IPS-NIHi11 (cell line): ENCODE results near the gene FYN.
A peak's percentile ranks its signal among the peaks of the same experiment; 100 is the strongest.

ENCODE experiments used
- DNase-seq: peaks from one replicate; pipeline ENCODE4 v3.0.0; 2012; ENCODE audit warnings: mixed read lengths, low spot score

The FYN gene

DNA sequence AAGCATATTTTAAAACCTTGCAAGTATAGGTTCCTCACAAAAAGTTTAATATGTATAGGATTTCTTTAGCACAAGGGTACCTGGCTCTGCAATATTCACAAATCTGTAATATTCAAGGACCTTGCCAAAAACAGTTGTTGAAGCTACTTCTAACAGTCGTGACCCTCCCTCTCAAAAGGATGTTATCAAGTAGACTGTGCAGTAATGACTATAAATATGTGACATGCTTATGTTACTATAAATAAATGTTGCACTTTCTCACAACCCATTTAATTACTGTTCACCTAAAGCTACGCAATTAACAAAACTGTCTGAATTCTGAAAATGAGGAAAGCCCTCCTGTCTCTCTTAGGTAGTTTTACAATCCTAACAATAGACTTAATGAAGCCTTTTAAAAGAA, 41.8 kb downstream of the FYN start:
- DNase-seq: no peak

DNA sequence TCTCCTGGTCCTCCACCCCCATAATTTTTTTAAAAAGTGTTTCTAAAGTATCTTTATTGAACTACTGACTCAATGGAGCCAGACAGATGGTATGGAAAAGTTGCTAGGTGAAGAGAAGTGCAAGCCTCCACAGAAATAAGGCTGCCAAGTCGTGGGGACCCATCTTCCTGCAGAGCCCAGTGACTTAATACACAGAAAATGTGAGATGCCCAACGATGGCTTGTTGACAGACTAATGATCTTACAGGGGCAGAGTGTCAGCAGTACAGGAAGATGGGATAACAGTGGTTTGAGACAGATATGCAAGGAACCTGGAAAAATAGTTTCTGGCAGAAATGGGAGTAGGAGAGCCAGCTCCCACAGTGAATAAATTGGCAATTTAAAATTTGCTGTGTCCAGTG, 43.3 kb downstream of the FYN start:
- DNase-seq: no peak

DNA sequence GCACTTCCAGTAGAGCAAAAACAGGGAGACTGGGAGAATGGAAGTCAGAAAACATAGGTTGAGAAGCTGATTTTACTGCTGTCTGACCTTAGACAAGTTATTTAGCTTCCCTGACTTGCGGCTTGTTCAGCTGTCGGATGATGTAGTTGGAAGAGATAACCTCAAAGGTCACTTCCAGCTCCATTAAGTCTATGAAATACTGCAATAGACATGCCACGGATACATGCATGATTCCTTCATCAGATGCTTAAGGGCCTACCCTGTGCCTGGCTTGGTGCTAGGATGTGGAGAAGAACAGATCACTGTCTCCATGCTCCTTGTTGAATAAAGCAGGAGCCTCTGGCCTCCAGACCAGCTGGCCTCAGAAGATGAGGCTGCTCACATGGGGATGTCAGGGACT, 43.7 kb downstream of the FYN start:
- no peak for DNase-seq

DNA sequence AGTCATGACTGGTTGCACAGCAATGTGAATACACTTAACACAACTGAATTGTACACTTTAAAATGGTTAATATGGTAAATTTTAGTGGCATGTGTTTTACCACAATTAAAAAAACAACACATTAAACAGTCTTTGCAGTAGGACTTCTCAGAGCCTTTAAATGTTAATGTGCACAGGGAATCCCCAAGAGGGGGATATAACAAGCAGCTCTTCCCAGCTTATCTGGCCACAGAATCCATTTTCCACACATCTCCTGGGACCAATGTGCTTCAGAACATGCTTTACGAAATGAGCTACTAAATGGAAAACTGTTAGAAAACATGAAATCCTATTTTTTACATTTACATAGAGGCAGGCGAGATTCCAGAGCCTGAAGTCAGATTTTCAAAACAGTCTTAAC, 44.4 kb downstream of the FYN start:
- DNase-seq: no peak

DNA sequence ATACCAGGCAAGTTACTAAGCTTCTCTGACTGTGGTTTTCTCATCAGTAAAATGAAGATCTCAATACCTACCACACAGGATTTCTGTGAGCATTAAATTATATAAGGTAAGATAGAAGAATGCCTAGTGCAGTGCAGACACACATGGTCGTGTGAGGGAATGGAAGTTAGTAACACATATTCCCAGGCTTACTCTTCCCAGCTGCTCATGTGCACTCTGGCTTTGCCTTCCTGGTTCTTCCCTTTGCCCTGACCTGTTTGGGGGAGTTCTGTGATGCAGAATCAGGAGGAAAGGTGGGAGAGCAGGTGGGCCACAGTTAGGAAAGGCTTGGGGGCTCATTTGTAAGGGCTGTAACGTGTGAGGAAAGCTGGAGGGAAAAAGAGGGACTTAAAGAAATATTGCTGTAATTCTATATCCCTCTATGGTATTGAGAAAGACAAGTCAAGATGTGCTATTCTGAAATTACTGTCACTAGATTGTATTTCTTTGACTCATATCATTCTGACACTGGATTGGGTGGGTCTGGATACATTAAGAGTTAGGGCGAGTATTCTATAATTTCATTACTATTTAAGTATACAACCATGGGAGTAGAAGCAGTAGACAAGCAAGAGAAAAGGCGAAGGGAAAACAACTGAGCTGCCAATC, 47.7 kb downstream of the FYN start:
- no peak for DNase-seq

DNA sequence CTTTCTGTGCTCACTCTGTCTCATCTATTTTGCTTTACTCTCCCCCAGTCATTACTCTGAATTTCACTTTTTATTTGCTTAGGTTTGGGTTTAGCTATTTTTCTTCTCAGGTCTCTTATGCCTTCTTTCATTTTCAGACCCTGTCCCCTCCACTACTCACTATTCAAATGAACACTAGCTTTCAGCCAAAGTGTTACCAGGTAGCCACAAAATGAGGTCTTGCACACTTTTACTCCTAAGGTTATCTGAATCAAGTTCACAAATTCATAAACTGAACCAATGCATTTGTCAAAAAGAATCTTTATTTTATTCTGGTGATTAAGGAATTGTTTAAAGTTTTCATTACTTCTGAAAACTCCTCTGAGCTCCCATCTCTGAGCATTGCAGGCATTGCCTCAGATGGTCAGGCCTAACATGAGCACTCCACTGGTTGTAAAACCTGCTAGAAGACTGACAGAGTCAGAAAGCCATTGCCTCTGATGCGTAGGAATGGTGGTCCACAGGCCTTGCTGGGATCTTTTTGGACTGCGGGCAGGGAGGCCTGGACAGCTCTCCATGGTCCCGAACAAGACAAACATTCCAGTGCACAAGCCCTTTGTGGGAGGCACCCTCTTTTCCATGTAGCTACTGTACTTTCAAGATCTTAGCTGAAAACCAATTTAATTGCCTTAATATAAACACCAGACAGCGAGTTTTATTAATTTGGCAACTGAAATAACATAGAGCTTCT, 48.5 kb downstream of the FYN start:
- DNase-seq: no peak

DNA sequence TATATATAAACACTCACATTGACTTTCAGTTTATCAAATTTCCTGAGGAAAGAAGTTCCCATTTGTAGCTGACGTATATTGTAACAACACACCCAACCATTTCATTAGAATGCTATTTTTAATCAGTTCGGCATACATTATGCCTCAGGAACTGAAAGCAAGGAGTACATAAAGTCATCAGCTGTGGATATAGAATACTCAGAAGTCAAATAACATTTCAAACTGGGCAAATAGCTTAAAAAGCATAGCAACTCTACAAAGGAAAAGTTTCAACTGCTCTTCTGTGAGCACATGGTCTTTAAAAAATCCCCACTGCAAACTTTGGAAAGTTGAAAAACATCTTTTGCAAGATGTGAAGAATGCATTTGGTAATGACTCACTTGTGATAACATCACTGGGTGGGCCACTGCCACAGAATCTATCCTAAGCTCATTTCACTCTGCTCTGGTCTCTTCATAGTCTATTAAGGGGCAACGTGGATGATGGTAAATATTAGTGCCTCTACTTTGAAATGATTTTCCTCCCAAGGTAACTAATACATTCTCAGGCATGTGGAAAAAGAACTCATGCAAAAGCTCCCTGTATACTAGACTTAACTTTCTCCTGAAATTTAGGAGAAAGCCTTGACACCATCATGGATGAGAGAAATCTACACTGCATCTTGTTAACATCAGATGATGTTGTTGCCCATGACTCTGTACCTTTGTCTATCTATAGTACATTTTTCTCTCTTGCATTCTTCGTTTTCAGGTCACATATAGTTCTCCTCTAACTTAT, 49.2 kb downstream of the FYN start:
- DNase-seq: no peak

DNA sequence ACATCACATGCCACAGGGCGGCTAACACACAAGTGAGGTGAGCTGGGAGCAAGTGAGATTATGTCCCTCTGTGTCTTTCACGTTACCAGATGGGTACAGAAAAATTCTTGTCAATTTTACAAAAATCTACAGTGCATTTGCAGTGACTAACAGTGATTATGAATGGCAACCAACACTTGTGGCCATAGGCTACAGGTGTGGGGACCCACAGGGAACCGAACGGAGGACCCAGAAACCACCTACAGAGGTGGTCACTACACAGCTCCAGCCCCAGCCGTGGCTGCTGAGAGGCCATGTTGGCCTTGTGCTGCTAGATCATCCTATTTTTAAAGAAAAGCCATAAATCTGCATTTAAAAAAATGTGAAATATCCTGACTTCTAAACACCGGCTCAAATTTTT, 50.2 kb downstream of the FYN start:
- no peak for DNase-seq

DNA sequence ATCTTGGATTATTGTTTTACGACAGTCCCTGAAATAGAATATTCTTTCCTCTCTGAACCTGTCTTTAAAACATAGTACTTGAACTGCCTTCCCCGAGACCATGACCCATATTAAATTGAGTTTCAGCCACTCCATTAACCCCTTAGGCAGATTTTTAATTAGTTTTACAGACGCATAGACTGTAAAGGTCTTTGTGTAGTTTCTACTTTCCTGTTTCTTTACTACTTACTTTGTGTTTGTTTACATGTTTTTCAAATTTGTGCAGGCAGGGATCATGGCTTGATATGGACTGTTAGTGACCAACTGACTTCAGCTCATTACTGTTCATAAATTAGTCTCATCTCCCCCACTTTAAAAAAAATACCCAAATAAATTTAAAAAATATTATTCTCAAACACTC, 53.8 kb downstream of the FYN start:
- no peak for DNase-seq

DNA sequence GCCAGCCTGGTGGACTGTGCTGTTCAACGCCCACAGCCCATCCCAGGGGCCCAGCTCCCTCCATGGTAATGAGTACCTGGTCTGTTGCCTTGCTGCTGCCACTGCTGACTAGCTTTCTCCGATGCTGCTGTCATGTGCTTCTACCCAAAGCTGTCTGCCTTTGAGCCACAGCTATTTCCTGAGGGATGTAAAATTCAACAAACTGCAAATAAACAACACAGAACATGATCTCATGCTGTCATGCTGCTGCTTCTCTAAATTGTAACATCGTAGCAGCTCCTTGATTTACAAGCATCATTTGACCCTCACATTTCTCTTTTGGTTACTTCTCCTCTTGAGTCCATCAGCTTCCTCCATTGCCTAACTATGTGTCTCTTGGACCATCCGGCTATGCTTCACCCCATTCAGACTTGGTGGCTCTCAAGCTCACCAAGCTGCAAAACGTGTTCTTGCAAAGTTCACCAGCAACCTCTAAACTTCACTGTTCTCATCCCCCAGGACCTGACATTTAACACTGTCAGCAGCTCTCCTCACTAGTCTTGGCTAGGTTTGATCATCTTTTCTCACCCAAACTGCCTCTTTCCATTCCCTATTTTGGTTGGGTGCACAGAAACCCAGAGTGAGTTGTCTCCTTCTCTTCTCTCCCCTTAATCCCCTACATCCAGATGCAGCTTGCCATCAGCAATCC, 54.6 kb downstream of the FYN start:
- DNase-seq: no peak

DNA sequence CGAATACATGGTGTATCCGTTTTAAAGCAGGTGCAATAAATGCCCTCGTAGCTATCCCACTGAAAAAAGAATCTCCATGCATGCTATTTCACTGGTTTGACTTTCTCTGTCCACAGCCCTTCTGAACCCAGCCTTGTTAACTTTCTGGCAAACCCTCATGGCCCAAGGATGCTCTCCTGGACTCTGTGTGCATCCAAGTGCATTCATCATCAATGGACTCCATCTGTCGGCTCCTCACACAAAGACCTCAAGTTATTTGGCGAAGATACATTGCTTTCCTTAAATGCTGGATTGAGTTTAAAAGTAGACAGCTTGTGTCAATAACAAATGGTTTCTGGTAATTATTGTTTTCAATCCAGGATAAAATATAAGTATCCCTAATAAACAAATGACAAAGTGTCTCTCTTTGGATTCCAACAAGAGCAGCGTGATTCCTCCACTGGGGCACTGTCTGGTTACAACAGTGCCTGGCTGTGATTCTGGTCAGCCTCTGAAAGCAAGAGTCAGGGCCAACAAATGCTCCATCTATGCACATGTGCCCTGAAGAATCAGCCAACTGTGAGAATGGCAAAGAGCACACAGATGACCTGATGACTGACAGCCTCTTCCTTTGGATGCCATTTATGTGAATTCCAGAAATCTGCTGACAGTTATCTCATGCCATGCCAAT, 55.7 kb downstream of the FYN start:
- DNase-seq: no peak

DNA sequence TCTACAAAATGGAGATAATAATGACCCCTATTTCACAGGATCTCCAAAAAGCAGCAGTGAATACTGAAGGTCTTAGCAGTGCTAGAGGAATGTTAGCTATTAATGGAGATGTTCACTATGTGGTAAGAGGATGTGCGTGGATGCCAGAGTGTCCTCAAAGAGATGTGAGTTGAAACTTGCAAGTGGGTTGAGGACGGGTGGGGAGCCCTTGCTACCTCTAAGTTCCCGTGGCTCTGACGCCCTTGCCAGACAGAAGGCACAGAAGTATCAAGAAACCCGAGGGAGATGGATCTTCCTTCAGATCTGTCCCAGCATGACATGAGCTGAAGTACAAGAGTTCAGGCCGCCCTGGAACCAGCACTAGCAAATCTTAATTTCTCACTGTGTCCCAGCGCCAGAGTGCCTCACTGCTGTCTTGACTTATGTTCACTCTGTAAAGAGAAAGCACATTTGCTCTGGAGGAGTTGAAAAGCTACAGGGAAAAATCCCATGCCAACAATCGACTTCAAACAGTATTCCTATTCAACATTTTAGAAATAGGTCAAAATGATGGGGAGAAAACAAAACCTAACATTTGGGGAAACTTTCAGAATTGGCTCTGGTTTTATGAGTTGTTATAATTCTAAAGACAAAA, 59.5 kb downstream of the FYN start:
- DNase-seq: no peak

DNA sequence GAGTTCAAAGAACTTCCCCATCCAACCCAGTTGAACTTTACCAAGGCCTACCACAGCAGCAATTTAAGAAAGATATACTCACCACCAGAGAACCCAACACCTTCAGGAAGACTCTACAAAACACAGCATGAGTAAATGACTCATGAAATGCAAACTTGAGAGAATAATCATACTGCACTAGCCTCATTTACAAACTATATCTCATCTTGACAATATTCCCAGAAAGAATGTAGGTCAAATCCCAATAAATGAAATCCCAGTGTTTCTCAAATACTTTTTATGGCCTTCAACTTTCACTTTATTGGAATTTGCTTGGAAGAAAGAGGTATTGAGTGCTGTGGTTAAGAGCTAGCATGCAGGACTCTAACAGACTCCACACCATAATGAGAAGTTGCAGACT, 60.0 kb downstream of the FYN start:
- DNase-seq: no peak

DNA sequence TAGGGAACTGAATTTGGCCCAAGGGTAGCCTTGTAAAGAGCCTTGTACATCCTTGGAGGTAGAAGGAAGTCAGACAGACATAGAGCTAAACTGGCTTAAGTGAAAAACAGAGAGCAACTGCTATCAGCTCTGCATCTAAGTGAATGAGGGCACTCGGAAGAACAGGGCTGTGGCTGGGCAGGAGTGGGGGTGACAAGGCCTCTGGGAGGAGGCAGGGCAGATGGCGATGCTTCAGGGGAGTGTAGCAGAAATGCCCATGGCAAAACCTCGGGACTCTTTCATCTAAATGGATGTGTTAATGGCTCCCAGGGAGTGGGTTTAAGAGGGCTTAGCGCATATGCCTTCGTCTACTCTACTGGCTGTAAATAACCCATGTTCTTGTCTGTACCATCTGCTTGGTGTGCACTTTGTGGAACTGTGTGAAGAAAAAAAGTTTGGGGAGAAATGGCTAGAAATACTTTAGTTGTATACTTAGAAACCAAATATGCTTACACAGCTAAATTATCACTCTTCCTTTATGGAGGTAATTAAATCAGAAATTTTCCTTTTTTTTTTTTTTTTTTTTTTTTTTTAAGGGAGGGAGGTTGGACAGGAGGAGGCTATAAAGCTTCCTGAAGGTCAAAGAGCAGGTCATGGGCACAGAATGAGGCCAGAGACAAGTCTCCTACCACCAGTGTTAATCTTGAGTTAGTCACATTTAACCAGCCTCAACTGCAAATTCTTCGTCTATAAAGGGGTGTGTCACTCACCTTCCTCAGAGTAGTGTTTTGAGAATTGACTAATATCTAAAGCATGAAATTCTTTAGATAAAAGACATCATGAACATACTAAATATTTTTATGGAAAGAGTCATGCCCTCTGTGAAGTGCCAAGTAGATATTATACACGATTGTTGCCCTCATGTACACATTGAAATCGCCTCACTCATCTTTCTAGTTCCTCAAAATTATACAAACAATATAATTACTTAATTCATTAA, 60.9 kb downstream of the FYN start:
- DNase-seq: peak; percentile 31

DNA sequence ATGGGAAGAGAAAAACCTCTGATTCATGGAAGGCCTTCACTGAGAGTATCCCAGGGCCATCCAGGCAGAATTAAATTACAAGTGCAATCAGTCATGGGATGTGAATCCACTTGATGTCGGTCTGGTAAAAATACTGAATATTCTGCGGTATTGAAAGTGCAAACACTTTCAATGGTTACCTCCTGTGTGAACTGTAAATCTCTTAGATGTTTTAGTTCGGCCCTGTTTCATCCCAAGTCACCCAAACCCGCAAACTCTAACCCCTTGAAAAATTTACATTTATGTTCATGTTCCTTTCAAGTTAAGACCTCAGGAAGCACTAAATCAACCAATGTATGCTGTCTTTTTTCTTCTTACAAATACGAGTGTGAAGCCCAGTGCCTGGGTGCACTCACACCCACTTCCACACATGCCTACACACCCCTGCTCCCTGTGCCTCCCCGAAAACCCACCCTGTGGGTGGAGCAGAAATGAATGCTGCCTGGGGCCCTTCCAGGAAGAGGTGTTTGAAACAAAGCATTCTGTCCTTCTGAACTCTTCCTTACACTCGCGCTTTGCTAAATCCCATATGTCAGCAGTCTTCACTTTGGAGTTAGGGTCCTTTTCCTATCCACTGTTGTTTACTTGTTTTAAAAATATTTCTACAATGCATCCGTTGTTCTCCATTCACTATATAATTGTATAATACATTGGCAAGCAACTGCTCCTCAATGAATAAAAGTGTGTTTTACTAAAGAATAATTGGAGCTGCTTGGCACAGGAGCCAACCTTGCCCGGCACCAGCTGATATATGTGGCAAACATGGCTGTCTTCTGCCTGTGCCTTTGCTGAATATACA, 62.7 kb downstream of the FYN start:
- no peak for DNase-seq

DNA sequence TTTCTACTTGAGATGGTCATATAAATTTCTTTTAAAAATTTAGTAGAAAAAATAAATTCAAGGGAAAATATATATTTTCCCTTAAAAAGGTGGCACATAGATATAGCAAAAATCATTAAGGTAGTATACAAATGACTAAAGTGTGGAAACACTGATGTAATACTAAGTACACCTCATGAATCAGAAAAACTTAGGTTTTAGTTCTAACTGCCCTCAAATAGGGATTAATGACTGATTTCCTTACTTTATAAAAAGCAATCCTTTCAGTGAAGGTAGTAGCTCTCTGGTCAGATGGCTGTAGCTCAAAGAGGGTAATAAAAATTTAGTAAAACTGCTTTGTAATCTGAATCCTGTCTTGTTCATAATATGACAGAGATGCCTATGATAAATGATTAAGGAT, 63.5 kb downstream of the FYN start:
- no peak for DNase-seq

DNA sequence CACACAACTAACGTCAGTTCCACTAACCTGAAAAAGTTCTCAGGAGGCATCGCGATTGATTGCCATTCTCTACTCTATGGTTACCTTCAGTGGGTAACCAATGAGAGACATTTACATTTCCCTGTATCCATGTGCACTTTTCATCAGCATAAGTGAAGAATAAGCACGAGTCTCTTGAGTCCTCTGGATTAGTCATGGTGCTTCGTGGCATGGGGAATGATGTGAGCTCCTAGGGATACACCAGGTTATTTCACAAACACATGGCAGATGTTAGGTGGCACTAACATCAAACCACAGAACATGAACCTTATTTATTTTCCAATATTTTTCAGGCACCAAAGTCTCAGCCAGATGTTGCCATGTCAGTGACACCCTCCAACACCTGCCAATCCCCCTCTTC, 64.0 kb downstream of the FYN start:
- DNase-seq: no peak

DNA sequence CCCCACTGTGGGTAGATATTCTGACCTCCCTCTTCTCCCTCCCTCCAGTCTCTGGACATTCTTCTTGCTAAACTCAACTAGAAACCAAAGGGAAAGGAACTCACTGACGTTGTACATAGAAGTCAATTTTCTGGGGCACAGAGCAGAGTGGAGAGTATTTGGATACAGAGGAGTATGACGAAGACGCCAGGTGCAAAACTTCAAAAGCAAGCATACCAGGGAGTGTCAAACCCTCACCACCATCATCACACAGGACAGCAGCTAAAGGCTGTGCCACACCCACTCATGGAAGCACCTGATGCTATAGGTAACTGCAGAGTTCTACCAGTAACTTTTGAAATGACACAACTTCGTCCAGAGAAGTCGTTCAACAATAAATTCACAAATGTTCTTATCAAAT, 64.8 kb downstream of the FYN start:
- DNase-seq: no peak
